Measurements from ENCODE around the gene TAAR9.
"Not testable (repeated sequence)": the region's sequence is repeated elsewhere in the genome, so short reads cannot be mapped to it uniquely, and the experiment has no call there.

Gene TAAR9

DNA sequence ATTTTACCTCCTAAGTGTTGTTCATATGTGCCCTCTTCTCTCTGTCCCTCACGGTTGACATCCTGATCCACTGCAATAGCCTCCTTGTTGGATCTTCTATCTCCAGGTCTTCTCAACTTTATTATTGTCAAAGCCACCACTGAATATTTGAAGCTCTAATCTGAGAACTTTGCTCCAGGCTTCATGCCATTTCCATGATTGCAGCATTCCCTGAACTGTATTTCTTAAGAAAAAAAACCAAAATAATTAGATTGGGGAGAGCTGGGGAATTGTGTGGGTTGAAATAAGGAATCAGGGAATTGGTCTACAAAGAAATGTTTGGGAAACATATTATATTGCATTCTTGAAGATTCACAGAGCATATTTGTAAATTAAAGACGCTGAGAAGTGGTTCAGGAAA is 22.7 kb upstream of the TAAR9 start:
- no peak for DNase-seq

DNA sequence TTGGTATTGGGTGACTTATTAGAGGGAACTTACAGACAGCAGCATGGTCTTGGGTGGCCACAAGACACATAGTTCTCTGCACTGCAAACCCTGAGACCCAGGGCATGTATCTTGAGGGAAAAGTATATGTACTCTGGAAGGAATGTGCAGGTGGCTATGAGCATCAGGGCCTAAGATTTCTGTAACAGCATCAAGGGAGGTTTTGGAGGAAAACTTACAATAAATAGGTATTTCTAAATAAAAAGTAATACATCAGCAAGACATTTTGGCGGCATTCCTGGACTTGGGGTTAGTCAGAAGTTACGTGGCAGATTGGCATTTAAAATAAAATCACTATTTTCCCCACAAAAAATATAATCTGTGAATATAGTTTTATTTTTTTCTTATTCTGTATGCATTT is 17.1 kb upstream of the TAAR9 start:
- no peak for DNase-seq

DNA sequence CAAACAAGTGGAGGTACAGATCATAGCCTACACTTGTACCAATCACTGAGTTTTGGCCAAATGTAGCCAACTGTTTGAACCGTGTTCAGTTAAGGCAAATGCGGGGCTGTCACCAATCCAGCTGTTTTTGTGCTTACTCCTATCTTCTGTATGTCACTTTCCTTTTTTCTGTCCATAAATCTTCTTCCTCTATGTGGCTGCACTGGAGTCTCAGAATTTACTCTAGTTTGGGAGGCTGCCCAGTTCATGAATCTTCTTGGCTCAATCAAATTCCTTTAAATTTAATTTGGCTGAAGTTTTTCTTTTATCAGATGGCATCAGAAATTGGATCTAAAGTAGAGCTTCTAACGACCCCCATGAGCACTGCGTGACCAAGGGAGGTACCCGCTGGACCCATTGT is 13.4 kb upstream of the TAAR9 start:
- DNase-seq: no peak

DNA sequence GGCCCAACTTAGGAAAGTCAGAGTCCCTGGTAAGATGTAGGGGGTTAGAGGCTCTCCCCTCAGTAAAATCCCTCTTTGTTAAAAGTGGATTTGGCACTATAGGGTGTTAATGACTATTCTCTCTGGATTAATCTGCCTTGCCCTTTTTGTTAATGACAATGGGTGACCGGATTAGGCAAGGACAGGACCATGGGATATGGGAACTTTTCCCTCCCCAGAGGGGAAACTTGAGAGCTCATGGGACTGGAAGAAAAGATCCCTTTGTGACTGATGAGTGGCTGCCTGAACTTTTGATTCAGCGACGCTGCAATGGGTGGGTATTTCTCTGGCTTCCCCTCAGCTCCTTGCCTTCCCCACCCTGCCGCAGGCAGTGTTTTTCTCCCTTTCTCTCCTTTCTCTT is 12.2 kb upstream of the TAAR9 start:
- DNase-seq: no peak

DNA sequence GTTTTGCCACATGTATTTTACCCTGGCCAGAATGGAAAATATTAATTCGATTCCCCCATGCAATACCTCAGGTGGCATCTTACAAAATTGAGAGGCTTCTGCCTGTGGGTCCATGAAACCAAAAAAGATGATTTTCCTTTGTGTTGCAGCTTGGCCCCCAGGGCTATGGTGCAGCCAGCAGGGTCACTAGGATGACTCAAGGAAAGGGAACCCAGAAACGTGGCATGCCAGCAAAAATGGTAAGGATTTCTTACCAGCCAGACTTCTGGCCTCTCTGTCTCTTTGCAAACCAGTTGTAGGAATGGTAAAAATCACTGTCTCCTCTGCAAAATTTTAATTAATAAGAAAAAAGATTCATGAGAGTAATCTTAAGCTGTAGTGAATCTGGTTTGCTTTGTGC is 11.6 kb upstream of the TAAR9 start:
- no peak for DNase-seq

DNA sequence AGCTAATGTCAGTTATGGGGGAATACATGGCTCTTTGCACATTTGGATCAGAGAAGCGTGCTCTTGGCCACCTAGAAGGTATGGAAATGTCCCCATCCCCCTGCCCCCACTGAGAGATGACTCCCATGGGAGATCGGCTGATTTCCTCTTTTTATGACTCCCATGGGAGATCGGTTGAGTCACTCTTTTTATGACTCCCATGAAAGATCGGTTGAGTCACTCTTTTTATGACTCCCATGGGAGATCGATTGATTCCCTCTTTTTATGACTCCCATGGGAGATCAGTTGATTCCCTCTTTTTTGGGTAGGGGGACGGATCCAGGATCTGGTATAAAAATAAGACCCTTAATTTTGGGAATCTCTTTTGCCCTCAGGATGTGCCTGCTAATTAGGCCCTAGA is 10.3 kb upstream of the TAAR9 start:
- no peak for DNase-seq

DNA sequence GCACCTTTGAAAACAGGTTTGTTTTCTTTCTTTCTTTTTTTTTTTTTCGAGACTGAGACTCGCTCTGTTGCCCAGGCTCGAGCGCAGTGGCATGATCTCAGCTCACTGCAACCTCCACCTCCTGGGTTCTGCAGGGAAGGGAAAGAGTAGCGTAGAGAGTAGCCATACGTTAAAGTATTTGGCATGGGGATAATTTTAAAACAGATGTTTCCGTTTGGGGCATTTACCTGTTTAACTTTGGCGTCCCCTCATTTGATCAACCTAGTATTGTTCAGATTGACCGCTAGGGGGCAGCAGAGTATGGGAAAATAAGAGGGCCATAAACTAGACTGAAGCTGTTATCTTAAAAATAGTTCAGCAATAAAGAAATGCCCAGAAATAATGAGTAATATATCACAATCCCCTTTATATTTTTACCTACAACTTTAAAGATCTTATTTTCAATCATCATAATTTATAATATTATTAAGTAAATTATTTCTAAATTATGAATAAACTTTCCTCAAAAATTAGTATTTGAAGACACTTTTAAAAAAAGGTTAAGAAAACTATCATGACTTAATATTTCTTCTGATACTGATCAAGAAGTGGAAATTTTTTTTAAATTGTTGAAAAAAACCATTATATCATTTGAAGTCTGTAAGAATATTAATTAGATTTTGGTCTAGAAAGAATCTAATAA is 7.6 kb upstream of the TAAR9 start:
- peak; percentile 55 for DNase-seq

DNA sequence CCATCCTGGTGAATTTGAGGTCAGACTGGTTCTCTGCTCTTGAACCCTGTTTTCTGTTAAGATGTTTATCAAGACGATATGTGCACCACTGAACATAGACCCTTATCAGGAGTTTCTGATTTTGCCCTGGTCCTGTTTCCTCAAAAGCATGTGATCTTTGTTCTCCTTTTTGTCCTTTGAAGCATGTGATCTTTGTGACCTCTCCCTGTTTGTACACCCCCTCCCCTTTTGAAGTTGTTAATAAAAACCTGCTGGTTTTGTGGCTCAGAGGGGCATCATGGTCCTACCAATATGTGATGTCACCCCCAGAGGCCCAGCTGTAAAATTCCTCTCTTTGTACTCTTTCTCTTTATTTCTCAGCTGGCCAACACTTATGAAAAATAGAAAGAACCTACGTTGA is 3.5 kb upstream of the TAAR9 start:
- not testable (repeated sequence) for DNase-seq

DNA sequence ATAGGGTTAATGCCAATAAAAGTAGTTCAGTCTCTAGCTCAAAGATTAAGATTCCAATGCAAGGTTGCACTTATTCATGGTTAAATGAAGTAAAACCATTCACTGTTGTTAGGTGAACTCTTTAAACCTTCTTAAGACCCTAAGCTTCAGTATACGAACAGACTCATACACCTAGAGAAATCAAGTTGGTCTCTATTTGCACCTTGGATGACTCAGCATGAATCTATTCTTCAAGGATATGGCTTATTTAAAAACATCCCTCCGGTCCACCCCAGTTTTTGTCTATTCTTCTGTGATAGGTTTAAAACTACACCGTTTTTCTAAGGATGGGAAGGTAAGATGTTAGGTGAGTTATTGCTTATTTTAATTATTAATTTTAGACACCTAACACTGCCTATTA is 932 bp upstream of the TAAR9 start:
- DNase-seq: no peak

DNA sequence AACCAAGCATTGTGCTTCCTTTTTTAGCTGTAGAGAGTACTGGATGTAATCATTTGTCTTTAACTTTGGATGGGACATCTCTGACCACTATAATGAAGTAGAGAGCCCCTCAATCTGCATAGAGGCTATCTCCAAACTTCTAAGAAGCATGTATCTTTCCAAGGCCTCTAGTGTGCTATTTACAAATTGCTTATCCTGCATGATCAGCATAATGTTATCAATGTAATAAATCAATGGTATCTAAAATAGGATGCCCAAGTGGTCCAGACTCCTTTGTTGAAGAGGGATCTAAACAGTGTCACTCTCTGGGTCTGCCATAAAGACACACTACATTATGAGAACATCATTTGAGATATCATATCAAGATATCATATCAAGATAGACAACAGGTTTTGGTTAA is 6.7 kb downstream of the TAAR9 start:
- no peak for DNase-seq

DNA sequence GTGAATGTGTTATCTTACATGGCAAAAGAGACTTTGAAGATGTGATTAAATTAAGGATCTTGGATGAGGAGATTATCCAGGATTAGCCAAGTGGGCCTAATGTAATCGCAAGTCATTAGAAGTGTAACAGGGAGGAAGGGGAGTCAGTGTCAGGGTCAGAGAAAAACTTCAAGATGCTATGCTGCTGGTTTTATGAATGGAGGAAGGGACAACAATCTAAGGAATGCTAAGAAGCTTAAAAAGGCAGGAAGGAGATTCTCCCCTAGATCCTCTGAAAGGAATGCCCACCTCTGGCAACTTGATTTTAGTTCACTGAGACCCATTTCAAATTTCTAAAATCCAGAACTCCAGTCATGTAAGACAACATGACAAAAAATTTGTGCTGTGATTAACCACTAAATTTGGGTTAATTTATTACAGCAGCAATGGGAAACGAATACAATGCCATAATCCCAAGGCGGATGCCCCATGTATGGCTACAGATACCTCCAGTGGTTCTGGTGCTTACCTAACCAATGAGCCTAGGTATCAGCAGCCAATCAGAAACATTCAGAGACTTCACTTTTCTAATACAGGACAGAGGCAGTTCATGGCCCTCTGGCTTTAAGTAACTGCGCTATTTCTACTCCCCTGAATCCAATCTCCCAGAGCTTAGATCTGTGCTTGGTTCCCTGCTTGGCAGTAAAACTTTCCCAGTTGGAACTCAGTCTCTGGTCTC is 10.8 kb downstream of the TAAR9 start:
- DNase-seq: no peak

DNA sequence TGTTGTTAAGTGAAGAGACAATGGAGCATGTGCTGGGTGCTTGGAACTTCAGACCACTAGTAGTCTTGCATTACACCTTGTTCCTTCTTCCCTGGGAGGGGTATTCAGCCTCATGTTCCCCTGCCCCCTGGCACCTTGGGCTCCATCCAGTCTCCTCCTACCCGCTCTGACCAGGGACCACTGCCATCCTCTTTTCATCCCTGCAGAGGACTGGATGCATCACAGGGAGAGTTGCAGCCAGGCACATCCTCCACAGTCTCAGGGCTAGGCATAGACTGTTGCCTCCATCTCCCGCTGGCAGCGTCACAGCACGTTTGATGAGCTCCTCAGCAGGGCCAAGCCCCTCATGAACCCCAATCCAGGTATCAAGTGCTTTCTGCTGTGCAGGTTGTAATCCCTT is 13.1 kb downstream of the TAAR9 start:
- DNase-seq: no peak

DNA sequence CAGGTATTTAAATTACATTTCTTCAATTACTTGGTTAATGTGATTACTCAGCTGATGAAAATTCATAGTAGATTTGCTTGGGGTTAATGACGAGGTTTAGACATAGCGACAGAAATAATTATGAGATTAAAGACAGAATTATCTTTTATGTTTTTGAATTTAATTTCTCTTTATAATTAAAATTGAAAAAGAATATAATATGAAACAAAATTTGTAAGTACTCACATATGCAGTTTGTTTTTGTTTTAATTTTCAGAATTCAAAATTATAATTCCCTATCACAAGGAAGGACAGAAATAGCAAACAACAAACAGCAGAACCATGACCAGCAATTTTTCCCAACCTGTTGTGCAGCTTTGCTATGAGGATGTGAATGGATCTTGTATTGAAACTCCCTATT is 14.3 kb downstream of the TAAR9 start, which contains the start of gene TAAR8:
Gene TAAR8 (plus strand): TSS at position 301 of the 400 bp plus-strand sequence. CDS start 21 bp downstream, at position 322.
- no peak for DNase-seq

DNA sequence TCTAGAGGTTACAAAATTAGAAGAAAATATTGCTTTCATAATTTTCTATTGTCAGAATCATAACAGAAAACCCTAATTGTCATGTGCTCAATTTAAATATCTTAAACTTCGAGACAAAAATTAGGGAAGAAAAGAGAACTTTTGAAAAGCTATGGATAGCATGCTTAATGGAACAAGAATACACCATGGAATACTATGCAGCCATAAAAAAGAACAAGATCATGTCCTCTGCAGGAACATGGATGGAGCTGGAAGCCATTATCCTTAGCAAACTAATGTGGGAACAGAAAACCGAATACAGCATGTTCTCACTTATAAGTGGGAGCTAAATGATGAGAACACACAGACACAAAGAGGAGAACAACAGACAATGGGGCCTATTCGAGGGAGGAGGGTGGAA is 22.0 kb downstream of the TAAR9 start:
- not testable (repeated sequence) for DNase-seq

DNA sequence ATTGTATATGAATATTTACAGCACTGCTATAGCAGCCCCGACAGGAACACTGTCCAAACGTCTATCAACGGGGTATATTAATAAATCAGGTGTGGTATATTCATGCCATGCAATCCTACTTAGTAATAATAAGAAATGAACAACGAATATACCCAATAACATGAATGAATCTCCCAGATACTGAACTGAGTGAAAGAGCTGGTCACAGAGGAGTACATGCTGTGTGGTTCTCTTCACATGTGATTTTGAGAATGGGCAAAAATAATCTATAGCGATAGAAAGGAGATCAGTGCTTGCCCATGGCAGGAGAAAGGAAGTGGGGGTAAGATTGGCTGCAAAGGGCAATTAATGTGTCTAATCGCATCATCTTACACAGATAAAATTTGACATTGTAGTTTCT is 28.3 kb downstream of the TAAR9 start:
- DNase-seq: no peak

DNA sequence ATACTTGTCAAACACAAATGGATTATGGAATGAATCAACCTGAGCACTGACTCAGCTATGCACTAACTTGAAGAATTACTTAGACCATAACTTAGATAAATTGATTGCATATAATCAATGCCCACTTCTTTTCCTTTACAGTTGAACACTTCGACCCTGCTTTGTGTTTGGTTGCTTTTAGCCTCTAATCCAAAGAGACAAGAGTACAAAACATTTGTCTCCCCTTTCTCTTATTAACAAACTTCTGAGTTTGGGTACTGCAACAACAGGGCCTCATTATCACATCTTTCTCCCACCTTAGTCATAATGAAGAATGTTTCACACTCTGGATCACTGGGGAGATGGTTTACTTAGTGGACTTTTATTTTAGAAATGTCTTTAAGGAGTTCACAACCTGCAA is 29.5 kb downstream of the TAAR9 start:
- DNase-seq: no peak

DNA sequence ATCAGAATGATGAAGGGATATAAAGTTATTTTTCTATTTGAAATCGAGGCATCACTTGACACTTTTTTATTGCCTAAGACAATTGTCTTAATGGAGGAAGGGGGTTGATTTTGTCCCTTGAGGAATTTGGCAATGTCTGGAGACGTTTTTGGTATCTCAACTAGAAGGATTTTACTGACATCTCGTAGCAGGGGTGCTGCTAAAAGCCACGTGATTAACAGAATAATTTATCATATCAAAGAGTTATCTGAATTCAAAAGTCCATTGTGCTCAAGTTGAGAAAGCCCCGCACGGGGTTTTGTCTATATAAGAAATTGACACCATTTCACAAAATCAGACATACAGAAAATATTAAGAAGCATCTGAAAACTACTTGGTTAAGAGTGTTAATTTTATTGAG is 30.5 kb downstream of the TAAR9 start:
- no peak for DNase-seq

DNA sequence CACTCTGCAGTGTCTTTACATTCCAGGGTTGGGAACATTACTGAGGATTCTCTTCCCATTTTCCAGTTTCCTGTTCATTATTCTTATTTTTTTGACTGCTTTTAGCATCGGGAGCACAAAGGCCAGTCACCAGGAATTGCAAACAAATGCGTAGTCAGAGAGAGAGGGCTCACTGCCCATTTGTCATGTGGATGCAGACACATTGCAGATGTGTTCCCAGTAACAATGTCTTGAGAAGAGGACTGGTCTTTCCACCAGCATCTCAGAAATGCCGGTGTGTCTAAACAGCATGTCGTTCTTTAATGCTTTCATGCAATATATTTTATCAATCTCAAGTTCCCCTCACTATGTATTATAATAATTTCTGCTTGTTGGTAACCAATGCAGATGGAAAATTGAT is 31.1 kb downstream of the TAAR9 start:
- DNase-seq: no peak

DNA sequence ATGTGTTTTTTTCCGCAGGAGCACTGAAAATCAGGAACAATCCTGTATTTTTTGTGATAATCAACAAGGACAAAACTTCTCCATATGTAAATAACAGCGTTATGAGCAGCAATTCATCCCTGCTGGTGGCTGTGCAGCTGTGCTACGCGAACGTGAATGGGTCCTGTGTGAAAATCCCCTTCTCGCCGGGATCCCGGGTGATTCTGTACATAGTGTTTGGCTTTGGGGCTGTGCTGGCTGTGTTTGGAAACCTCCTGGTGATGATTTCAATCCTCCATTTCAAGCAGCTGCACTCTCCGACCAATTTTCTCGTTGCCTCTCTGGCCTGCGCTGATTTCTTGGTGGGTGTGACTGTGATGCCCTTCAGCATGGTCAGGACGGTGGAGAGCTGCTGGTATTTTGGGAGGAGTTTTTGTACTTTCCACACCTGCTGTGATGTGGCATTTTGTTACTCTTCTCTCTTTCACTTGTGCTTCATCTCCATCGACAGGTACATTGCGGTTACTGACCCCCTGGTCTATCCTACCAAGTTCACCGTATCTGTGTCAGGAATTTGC is 32.2 kb downstream of the TAAR9 start, which contains the start of gene TAAR6:
Gene TAAR6 (plus strand): TSS at position 102 of the 557 bp plus-strand sequence. CDS start 0 bp downstream, at position 102.
- no peak for DNase-seq

DNA sequence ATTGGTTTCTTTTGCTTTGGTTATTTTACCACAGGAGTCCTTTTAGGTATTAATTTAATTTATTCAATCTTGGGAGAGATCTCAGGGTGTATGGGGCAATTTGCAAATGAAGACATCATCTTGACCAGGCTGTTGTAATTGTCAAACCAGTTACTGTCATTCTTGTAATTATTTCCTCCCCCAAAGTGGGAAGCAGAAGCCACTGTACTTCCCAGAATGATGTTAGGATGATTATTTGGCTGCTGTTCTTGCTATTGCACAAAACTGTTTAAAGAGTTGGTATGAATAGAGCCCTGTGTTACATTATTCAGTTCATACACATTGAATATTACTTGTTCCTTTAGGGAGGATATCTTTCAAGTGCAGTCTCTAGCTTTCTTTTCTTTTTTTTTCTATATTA is 33.7 kb downstream of the TAAR9 start:
- no peak for DNase-seq

DNA sequence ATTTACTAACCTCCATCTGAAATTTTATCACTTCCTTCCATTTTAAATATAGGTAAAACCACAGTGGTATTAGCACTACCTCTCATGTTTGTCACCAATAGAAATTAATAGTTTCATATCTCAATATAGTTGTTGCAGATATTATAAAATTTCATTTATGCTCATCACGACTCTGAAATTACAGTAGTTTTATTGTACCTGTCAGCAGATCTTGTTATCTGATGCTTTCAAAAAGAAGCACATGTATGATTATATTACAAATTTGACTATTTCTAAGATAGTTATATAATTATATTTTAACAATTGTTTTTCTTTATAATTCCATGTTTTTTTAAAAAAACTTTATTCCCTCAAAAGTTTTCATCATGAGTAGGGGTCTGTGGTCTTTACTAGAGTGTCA is 46.6 kb downstream of the TAAR9 start:
- DNase-seq: no peak

DNA sequence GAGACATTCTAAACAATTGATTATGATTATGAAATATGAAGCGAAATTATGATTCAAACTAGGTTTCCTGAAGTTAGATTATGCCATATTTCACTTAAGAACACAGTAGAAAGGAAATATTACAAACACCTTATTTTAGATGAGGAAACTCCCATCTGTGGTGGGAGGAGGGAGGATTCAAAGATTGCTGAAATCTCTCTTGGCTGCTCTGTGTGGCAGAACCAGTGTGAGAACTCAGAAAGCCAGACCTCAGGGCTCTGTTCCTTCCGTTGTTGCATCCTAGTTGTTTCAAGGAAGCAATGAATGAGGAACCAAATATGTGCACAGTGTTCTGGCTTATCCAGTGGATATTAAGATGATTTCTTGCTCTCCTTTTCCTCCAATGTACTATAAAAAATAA is 49.3 kb downstream of the TAAR9 start:
- DNase-seq: no peak
